GM04504 (cell line): ENCODE measurements around the gene HES1.
A peak's percentile ranks its signal among the peaks of the same experiment; 100 is the strongest.
"Not testable (repeated sequence)": the region's sequence is repeated elsewhere in the genome, so short reads cannot be mapped to it uniquely, and the experiment has no call there.

Source experiments
- DNase-seq: peaks from one replicate; pipeline ENCODE4 v3.0.0-alpha.2; 2012; ENCODE audit warnings: low read depth

HES1 gene

DNA sequence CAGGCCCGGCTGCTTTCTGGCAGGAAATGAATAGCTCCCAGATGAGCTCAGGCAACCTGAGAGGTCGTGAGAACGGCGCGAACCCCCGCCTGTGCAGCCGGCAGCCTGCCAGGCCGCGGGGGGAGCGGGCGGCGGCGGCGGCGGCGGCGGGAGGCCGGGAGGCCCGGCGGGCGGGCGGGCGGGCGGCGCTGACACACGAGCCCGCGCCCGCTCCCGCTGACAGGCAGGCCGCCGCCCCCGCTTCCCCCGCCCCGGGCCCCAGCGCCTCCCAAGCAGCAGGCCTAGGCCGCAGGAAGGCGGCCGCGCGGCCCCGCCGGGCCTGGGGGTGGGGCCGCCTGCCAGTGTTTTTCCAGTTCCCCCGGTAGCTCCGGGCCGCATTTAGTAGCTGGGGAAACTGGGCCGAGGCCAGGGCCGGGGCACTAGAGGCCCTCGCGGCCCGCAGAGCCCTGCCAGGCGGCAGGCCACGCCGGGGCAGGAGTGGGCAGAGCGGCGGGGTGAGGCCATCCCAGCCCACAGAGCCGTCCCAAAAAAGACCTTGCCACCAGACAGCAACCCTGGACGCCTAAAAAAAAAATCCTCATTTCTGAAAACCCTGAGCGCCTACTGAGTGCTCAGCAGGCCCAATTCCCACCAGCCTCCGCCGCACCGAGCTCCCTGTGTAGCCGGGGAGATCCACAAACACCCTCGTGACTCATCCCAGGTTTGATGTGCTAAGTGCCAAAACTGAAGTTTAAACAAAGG, 5.6 kb downstream of the HES1 start:
- DNase-seq: peak; percentile 73

DNA sequence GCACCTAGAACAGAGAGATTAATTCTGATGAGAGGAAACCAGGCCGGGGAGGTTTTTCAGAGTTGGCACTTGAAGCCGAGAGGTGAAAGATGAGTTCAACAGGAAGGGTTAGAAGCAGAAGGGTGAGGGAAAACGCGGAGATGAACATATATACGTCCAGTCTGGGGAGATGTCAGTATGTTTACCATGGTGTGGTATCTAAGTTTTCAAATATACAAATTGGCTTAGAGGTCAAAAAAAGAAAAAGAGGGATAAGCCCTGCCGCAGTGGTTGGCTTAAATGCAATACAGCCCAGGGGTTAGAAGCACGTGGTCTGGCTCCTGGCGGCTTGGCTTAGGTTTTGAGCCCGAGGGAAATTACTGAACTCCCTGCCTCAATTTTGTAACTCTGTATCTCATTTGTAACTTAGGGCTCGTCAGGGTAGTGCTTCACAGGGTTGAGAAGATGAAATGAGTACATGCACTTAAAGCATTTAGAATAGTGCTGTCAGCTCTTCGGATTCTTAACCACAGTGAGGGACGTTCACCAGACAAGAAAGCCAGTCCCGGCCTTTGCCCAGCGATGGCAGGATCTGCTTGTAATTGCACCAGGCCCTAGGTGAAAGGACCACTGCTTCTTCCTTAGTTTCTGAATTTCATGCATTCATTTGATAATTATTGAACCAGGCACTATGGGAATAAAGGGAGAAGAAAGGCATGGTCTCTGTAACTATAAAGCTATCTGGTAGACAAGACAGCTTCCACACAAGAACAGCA, 6.4 kb downstream of the HES1 start:
- DNase-seq: no peak

DNA sequence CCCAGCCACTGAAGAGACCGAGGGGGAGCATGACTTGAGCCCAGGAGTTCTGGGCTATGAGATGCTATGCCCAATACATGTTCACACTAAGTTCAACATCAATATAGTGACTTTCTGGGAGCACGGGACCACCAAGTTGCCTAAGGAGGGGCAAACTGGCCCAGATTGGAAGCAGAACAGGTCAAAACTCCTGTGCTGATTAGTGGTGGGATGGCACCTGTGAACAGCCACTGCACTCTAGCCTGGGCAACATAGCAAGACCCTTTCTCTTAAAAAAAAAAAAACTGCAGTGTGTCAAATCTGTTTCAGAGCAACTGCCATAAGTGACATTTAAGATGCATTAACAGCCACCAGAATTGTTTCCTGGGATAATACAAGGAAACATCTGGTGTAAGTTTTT, 9.8 kb downstream of the HES1 start:
- DNase-seq: no peak

DNA sequence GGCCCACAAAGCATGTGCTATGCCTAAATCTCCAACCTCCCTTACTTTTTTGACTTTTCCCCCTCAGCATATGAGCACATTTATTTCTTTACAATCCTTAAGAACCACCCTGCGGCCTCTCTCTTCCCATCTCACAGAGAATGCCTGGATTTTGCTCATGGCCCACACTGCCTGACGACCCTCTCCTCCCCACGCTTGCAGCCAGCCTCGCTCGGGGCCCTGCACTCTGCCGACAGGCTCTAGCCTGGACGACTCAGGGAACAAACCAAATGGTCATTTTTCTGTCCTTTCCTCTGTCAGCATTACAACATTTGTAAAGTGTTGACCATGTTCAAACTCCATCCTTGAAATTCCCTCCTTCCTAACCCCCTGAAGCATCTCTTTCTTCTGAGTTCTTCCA, 11.7 kb downstream of the HES1 start:
- no peak for DNase-seq

DNA sequence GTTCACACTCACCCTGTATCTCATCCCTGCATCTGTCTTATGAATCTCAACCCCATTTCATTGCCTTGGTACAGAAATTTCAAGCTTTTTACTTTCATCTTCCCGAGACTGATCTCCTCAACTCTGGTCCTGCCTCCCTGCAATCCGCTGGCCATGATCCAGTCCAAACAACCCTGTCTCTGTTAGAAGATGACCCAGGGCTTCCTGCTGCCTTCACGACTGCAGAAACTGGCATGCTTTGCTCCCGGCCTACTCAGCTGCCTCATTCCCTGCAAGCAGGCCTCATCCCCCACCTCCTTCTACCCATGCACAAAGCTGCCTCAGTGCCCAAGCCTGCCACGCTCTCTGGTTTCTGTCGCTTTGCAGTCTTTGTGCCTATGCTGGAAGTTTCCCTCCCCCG, 12.4 kb downstream of the HES1 start:
- no peak for DNase-seq

DNA sequence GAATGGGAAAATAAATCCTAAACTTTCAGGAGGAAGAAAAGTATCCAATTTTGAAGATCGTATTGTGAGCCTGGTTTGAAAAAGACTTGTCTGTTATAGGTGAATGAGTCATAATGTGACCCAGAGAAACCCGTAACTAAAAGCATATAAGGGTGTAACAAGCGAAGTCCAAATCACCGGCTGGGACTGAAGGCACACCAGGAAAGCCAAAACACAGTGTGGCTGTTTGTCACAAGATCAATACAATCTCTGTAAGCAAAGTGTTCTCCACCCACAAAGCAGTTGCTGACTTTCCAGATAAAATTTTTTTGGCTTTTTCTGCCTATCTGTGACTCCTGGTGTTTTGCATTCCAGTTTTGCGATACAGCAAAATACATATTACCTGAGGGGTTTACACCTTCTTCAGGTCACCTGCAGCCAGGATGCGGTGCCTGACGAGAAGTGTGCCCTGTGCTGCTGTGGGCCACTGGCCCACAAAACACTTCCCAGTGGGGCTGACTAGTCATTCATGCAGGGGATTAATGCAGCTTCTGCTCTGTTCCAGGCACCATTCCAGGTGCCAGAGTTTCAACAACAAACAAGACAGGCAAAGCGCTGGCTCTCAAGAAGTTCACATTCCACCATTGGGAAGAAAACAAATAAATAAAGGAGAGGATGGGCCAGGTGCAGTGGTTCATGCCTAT, 14.4 kb downstream of the HES1 start:
- no peak for DNase-seq

DNA sequence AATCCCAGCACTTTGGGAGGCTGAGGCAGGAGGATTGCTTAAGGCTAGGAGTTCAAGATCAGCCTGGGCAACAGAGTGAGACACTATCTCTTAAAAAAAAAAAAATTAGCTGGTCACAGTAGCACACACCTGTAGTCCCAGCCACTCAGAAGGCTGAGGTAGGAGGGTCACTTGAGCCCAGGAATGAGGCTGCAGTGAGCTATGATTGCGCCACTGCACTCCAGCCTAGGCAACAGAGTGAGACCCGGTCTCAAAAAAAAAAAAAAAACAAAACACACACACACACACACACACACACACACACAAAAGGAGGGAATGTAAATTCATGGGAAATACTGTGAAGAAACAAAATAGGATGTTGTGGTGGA, 15.0 kb downstream of the HES1 start:
- not testable (repeated sequence) for DNase-seq

DNA sequence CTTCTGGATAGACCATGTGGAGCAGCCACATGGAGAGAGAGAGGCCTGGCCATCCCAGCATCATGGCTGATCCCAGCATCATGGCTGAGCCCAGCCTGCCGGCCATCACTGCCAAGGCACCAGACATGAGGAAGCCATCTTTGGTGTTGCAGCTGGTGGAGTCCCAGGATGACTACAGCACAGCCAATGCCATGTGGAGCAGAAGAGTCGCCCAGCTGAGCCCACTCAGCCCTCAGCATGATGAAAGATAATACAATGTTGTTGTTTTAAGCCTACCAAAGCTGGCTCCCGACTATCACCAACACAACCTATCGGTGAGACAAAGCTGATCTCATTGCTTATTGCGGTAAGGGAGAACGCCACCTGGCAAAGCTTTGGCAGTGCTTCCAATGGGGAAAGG, 18.4 kb downstream of the HES1 start:
- DNase-seq: no peak

DNA sequence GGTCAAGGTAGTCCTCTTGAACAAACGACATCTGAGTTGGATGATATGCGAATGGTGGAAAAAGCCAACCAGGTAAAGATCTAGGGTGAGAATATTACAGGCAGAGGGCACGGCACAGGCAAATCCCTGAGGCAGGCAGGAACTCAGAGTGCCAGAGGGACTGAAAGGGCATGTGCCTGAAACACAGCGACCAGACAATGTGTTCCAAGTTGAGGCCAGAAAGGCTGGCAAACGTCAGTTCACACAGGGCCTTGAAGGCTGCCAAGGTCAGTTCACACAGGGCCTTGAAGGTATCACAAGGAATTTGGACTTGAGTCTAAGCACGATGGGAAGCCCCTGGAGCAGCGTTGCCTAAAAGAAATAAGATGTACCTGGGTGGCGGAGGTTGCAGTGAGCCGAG, 20.1 kb downstream of the HES1 start:
- DNase-seq: no peak

DNA sequence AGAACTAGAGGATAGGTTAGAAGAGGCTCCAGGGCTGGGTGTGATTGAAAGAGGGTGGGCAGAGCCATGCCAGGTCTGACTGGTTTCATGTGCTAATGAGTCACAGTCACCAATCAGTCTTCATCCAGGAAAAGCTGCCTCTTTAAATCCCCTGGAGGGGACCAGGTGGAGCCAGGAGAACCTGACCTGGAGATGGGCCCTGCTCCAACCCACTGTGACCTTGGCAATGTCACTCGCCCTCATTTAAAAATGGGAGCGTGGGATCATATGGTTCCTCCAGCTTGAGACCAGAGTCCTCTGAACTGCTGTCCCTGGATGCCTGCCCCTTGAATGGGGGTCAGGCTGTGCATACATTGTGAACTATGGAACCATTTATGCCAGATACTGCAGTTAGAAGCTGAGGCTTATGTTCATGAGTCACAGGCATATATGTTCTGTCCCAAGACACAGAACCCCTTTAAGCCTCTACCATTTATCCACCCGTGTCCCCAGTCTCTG, 23.0 kb downstream of the HES1 start:
- DNase-seq: no peak

DNA sequence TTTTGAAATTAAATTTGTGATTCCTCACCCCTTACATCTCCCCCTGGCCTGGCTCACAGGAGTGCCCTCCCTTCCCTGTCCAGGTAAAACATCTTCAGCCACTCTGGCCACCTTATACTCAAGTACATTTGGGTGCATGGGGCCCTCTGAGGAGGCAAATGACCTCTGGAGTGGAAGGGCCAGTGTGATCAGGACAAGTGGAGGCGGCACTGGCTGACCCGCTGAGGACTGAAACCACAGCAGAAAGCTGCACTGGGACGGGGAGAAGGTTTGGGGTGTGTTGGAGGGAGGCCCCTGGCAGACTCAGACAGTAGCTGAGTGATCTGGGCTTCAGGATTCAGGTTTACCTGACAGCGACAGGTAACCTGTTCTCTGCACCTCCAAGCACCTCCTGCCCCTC, 24.2 kb downstream of the HES1 start:
- DNase-seq: no peak

DNA sequence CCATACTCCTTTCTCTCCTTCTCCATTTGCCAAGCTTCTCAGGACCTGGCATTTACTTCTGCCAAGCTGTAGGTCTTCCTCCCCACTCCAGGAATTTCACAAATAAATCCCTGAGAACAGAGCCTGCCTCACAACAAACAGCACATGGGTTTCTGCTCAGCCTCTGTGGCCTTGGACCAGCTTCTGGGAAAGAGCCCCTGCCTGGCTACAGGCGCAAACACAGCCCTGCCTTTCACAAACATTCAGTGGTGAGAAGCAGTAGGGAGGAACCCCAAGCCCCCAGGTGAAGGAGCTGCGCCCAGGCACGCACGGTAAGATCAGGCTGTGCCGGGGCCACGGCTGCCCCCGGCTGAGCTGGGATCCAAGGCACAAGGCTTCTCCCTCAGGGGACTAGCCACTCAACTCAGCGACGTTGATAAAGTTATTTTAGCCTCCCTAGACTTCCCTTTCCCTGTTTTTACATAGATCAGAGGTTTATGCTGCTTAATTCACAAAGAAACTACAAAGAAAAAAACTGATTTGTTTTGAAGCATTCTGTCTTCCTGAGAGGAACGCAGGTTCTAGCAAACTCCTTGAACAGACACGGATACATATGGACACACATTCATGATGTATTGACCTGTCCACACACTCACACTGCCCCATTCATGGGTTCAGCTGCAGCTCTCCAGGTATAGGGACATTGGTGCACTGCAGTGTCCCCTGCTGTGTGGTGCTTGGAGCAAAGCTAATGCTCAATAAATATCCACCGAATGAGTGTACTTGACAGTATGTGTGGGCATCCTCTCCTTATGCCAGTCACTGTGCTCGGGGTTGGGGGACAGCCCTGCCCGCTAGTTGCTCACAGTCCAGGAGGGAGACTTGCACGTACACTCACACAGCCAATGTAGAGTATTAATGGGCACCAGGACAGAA, 25.4 kb downstream of the HES1 start:
- DNase-seq: no peak

DNA sequence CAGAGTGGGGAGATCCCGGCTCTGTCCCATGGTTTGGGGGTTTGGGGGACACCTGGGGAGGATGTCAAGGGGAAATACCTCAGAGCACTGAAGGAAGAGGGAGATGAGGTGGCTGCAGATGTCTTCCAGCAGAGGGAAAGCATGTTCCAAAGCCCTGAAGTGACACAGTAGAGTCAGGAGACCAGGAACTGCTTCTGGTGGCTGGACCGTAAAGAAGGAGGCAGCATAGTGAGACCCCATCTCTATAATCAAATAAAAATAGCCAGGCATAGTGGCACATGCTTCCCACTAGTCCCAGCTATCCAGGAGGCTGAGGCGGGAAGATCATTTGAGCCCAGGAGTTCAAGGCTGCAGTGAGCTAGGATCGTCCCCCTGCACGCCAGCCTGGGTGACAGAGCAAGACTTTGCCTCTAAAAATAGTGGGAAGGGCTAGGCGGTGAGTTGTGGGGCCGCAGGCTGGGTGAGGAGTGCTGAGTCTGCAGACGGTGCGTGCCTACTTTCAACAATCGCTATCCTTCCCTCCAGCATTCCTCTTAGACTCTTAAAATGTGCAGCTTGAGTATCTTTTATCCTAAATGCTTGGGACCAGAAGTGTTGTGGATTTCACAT, 26.2 kb downstream of the HES1 start:
- no peak for DNase-seq

DNA sequence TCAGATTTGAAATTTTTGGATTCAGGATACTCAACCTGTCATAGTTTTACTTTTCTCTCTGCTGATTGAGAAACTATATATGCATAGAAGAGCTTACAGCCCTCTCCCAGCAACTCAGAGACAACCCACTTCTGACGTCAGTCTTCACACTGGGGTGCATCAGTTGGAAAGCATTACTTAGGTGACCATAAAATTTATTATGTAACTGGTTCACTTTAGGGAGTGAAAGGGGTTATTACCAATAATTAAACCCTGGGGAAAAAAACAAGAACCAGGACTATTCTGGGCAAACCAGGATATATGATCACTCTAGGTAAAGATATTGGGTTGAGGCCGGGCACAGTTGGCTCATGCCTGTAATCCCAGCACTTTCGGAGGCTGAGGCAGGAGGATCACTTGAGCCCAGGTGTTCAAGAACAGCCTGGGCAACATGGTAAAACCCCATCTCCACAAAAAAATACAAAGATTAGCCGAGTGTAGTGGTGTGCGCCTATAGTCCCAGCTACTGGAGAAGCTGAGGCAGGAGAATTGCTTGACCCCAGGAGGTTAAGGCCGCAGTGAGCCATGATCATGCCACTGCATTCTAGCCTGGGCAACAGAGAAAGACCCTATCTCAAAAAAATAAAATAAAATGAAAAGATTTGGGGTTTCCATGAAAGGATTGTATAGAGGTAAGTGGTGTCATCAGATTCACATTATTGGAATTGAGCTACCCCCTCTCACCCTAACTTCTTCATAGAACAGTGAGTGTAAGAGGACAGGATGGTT, 27.1 kb downstream of the HES1 start:
- no peak for DNase-seq

DNA sequence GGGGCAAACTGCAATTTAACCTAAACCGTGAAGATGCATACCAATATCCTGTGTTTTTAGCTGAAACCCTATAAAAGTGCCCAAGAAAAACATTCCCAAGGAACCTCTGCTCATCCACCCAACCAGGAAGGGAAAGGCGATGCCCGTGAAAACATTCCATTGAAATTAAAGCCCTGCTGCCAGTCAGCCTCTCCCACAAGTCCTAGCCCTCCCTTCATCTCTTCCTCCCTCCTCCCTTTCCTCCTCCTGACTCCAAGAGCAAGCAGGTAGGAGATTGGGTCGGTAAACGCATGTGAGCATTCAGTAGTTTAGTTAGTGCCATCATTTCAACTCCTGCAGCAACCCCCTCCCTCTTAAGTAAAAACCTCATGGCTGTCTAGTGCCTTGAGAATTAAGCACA, 27.7 kb downstream of the HES1 start:
- DNase-seq: no peak

DNA sequence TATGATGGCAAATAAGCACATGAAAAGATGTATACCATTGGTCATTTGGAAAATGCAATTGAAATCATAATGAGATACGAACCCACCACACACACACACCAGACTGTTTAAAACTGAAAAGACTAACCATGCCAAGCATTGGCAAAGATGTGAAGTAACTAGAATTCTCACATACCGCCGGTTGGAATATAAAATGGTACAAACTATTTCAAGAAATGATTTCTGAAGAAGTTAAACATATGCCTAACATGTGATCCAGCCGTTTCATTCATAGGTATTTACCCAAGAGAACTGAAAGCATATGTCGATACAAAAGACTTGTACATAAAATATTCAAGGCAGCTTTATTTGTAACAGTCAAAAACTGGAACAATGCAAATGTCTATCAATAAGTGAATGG, 28.9 kb downstream of the HES1 start:
- no peak for DNase-seq

DNA sequence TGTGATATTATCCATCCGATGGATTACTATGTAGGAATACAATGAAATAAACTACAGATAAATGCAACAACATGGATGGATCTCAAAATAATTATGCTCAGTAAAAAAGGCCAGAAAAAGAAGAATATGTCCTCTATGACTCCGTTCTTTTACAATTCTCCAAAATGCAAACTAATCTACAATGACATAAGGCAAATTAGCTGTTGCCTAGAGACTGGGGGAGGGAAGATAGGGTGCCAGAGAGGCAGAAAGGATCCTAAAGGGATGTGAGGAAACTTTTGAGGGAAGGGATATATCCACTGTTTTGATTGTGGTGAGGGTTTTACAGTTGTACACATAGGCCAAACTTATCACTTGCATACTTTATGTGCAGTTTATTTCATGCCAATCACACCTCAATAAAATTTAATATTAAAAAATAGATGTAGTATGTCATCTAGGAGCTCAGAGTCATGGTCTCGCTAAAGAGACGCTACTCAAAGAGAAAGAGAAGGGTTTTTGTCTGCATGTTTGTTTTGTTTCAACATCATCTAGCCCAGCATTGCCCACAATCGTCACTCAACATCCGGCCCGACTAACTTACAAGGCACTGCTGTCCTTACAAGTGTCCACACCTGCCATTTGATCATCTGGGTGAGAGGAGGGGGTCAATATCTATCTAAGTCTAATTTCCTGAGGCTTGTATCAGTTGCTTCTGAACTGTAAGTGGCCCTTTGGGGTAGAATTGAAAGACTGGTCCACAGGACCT, 29.5 kb downstream of the HES1 start:
- DNase-seq: no peak

DNA sequence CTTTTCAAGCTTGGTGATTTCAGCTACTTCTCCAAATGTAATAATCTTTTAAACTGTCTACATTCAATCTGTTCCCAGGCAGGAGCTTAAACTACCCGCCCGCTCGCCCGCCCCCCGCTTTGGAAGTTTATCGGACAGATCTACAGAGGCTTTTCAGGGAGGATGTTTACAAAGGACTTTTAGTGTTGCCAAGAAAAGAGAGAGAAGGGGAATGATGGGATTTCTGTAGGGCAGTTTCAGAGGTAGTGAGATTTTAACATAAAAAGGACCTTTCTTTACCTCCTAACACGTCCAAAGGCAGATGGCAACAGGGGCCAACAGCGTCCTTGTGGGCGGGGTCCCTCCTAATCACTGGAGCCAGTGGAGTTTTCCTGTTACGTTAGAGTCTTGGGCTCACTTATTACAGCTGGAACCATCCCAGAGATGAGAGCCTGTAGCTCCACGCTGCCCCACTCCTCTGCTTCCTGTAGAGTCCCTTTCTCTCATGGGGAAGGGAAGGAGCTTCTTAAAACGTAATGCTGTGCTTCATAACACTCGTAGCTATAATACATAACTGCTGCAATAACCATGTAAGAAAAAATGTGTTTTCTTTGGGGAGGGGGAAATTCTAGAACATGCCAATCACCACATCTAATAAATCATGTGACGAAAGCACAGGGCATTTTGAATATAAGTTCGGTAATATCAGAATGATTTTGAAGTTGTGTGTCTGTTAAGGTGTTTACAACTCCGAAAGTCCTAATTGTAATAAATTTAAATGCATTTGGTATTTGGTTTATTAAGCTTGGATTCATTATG, 30.9 kb downstream of the HES1 start:
- no peak for DNase-seq
